Keratinocyte (primary cell): ENCODE results near the gene COMMD7.
"Not testable (repeated sequence)": the region's sequence is repeated elsewhere in the genome, so short reads cannot be mapped to it uniquely, and the experiment has no call there.

Experiments used
- CTCF ChIP-seq, 3 experiments: IDR thresholded peaks in 1 of 3; conservative IDR thresholded peaks in 1 of 3; optimal IDR thresholded peaks in 1 of 3; 2 replicates in 2 of 3; 3 replicates in 1 of 3; pipeline versions ENCODE3 to v1.5.1; 2011; ENCODE audit warnings: low read length in 3 of 3, mild to moderate bottlenecking in 3 of 3, moderate library complexity in 2 of 3, control low read depth in 1 of 3, inconsistent platforms in 1 of 3; ENCODE audit not compliant: insufficient read depth in 2 of 3; ENCODE audit errors: extremely low read depth in 1 of 3
- EZH2 ChIP-seq: IDR thresholded peaks from one replicate; pipeline ENCODE4 v1.6.1; 2012; ENCODE audit warnings: inconsistent platforms, mild to moderate bottlenecking, low read length, moderate library complexity

- TF ChIP-seq CTCF (optimal IDR thresholded peaks at IDR 0.05 in 1 of 3, IDR thresholded peaks at IDR 0.05 in 1 of 3, conservative IDR thresholded peaks at IDR 0.05 in 1 of 3; ENCODE audit: extremely low read depth in 1 of 3, insufficient read depth in 2 of 3, low read length in 3 of 3); EZH2: not testable (repeated sequence)
Observed at GRCh38 chr20:32688966-32689365, 54.3 kb downstream of the COMMD7 start.
